Stimulated activated naive CD4-positive, alpha-beta T cell treated with Interleukin-2 at 50 U/mL for 16 hours (primary cell): ENCODE measurements around the gene ALCAM.
"Not testable (repeated sequence)": the region's sequence is repeated elsewhere in the genome, so short reads cannot be mapped to it uniquely, and the experiment has no call there.

Experiments used
- DNase-seq: peaks from one replicate; lab custom pipeline; 2025; lab: John Stamatoyannopoulos, UW

ALCAM gene

GRCh38 chr3:105594219-105594618 is 227.5 kb downstream of the ALCAM start:
- DNase-seq: no peak

DNA sequence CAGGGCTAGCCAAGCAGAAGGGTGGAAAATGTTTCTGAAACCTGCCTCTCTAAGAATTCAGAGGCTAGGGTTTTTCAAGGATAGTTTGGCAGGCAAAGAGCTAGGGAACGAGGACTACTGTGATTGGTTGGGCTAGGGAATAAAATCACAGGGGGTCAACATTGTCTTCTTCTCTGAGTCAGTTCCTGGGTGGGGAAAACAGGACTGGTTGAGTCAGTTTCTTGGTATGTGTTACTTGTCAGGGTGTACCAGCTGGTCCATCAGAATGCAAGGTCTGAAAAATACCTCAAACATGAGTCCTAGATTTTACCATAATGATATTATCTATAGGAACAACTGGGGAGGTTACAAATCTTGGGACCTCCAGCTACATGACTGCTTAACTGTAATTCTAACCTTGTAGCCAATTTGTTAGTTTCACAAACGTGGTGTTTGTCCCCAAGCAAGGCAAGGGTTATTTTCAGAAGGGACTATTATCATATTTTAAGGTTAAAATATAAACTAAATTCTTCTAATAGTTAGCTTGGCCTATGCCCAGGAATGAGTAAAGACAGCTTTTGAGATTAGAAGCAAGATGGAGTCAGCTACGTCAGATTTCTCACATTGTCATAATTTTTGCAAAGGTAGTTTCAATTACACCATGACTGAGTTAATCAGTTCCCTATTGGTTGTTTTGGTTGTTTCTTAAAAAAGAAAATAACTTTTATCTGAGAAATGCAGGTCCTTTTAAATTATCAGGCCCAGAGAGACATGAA is 231.5 kb downstream of the ALCAM start:
- DNase-seq: no peak

DNA sequence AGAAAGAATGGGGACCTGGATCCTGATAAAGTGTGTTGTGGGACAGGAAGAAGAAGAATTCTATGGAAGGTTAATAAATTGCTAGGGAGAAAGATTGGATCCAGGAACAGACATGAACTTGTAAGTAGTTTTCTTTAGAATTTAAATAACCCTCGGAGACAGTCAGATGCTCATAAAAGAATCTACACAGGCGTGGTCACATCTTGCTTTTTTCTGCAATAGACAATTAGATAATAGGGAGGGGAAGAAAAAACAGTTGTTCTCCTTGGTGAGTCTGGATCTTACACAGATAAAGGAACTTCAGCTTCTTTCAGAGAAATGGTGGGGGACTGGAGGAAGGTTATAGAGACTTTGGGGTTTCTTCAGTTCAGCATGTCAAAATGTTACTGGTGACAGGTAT is 232.6 kb downstream of the ALCAM start:
- no peak for DNase-seq

DNA sequence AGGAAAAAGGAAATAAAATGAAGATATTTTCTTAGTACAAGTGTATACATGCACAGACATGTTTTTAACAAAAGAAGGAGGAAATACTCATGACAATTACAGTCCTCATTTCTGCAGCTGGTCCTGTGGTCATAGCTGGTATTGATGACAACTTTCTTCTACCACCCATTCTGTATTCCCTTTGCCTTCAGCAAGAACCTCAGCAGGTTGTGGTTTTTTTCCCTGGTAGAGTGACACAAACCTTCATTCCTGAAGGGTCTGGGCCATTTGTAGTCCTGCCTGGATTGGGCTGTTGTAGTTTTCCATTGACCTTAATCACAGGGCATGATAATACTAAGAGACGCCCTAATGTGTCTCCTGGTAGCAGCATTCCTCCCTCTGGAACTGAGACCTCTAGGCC is 235.0 kb downstream of the ALCAM start:
- not testable (repeated sequence) for DNase-seq

GRCh38 chr3:105602286-105602685 is 235.6 kb downstream of the ALCAM start:
- DNase-seq: not testable (repeated sequence)

DNA sequence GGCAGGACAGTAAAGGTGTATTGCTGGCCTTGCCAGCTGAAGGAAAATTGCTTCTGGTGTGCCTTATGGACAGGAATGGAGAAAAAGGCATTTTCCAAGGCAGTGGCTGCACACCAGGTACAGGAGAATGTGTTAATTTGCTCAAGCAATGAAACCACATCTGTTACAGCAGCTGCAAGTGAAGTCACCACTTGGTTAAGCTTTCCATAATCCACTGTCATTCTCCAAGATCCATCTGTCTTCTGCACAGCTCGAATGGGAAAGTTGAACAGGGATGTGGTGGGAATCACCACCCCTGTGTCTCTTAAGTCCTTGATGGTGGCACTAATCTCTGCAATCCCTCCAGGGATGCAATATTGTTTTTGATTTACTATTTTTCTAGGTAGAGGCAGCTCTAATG is 236.8 kb downstream of the ALCAM start:
- not testable (repeated sequence) for DNase-seq

DNA sequence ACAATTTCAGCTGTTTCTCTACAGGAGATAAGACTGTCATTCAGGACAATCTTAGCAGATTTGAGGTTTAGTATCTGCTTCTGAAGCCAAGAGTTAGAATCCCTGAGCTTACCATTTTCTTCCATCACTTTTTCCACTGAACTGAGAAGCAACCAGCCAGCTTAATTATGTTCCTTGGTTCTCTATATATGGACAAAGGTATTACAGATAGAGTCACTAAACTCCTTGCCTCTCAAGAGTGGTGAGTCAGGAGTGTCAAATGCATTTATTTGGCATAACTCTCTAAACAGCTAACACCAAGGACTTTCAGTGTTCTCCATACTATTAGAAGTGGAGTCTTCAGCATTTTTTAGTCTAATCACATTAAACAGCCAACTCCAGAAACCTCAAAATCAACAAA is 239.3 kb downstream of the ALCAM start:
- DNase-seq: no peak

DNA sequence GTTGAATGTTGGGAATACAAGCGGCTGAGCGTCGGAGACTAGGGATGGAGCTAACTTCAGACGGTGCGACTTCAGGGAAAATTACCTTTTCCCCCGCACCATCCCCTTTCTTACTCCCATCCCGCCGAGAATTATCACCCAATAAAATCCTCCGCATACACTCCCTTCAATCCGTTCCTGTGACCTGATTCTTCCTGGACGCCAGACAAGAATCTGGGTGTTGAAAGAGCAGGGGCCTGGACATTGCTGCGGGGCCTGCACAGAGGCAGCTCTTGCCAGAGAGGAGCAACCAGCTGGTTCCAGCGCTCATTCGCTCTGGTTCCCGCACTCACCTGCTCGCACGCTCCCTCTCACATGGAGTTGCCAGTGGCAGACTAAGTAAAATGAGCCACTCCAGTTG is 241.9 kb downstream of the ALCAM start:
- no peak for DNase-seq

DNA sequence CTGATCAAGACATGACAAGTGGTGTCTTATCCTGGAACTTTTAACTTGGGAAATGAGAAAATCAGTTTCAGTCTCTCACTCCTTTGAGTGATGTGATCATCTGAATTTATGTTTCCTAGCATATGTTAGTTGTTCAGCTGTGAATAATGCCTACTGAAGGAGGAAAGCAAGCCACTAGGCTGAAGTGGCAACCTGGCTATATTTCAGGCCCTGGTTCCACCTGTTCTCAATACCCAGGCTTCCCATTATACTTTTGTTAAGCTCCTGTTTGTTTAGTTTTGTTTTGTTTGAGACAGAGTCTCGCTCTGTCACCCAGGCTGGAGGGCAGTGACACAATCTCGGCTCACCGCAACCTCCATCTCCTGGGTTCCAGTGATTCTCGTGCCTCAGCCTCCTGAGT is 243.8 kb downstream of the ALCAM start:
- no peak for DNase-seq

DNA sequence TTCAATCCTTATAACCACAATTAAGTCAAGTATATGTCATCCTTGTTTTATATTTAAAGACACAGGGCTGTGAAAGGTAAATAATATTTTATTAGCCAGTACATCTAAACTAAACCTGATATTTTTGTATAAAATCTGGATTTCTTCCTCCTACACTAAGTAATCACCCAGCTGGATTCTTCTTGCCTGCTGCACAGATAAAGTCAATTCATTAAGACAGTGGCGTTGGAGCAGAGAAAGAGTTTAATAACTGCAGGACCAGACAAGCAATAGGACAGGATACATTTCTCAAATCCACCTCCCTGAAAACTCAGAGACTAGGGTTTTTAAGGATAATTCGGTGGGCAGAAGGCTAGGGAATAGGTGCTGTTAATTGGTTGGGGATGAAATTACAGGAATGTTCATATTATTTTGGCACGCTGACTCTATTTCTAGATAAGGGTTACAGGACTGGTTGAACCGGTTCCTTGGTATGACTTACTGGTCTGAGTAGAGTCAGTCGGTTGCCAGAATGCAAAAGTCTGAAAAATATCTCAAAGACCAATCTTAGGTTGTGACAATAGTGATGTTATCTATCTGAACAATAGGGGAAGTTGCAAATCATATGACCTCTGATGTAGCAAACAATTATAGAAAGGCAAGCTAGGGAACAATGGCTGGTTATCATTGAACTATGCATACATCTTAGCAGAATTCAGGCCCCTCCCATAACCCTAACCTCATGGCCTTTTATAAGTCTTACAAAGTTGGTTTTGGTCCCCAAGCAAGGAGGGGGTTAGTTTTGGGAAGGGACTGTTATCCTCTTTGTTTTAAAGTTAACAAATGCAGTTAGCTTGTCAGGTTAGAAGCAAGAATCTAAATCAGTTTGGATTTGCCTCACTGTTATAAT is 244.8 kb downstream of the ALCAM start:
- DNase-seq: no peak

DNA sequence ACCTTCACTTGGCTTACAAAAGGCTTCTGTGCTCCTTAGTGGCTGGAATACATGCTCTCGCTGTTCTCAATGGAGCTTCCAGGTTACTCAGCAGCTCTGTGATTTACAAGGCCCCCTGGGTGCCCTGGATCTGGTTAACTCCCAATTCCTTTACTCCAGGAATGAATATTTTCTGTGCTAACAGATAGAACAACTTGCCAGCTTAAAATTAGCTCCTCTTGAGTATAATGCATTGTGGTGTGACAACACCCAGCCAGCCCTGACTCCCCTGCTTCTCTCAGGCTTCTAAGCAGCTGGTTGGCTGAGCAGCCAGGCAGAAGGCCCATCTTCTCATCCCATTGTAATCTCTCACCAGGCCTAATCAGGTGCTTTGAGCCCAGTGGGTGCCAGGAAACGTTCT is 246.4 kb downstream of the ALCAM start:
- DNase-seq: no peak

DNA sequence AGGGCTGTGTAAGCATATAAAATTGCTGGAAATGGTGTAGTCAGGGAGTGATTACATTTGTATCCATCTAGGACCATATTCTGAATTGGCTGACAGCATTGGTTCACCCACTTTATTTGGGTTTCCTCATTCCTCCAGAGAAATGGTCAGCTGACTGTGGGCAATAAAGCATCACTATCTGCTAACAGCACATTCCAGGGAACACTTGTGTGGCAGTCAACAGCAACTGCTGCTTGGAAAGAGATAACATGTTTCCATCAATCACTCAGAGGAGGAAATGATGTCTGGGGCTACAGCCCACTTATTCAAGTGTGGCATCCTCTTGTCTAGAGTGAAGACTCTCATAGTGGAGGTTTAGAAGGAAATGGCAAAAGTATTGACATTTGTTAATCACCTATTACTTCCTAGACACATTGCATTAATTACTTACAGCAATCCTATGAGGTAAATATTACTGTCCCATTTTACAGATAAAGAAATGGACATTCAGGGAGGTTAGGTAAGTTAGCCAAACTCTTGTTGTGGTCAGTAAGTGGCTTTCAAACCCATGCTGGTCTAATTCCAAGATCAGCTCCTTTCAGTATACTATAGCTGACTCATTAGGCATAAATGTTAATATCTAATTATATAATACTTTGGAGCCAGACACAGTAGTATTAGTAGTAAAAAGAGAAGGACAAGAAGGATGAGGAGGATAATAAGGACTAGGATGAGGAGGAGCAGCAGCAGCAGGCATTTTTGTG is 247.8 kb downstream of the ALCAM start:
- DNase-seq: no peak

- no peak for DNase-seq
These were observed 249.1 kb downstream of the ALCAM start for GRCh38 chr3:105615814-105616213.

DNA sequence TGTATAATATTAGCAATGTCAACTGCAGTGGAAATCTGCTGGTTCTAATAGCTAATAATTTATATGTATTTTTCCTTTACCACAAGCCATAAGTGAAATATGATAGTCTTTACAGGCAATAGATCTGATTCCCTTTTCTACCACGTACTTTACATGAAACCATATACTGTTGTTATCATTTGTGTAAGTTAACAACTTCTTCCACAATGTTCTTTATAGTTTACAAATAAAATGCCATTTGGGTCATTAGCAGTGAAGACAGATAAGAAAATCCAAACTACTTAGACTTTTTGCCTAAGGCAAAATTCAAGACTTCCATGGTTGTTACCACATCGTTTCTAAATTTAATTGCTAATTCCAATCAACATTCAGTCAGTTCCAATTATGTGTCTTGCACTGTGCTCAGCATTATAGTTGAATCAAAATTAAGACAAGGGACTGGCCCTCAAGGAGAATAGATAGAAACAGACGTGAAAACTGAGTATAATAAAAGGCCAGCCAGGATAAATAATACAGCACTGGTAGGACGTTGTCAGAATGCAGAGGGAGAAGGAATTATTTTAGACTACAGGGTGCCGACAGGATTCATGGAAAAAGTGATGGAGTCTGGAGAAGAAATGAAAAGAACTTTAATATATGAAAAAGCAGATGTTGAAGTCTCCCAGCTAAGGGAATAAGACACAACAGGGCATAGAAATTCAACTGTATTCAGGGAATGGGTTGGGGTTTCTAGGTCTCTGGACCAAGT is 249.8 kb downstream of the ALCAM start:
- no peak for DNase-seq

- no peak for DNase-seq
These were observed 251.8 kb downstream of the ALCAM start for GRCh38 chr3:105618556-105618955.

GRCh38 chr3:105619651-105620050 is 252.9 kb downstream of the ALCAM start:
- DNase-seq: no peak

DNA sequence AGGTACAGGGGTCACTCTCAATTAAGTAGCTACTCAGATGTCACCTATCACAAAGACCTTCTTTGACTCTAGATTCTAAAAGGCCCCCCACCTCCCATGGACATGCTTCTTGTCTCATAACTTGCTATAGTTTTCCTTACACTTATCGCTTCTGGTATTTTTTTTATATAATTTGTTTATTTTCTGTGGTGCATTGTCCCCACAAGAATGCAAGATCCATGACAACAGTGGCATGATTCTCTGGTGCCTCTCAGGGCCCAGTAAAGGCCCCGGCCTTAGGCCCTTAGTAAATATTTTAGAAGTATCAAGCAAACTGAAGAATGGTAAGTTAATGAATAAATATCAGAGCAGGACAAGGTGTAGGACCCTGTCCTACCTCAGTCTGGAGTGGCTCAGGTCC is 253.5 kb downstream of the ALCAM start:
- DNase-seq: no peak

GRCh38 chr3:105622169-105622568 is 255.5 kb downstream of the ALCAM start:
- no peak for DNase-seq
